RWPE2 (cell line): ENCODE measurements around the gene KDM3A.

Experiments
- ATAC-seq: fragments of 200-7000 bp; cut with Tn5 transposase; 3 replicates; pipeline ENCODE4 v1.9.1; 2021; ENCODE audit warnings: low read depth
- DNase-seq: peaks from one replicate; pipeline ENCODE4 v3.0.0-alpha.2; 2020; ENCODE audit warnings: low spot score
- H3K27ac ChIP-seq: fragments of 450-650 bp; 2 replicates; pipeline ENCODE4 v1.5.1; 2017; ENCODE audit warnings: mild to moderate bottlenecking; ENCODE audit not compliant: poor library complexity, severe bottlenecking
- H3K27me3 ChIP-seq: fragments of 250-450 bp; sonication (Bioruptor Pico); 2 replicates; pipeline ENCODE4 v1.5.1; 2021; ENCODE audit warnings: mild to moderate bottlenecking, moderate library complexity; ENCODE audit not compliant: insufficient read depth, poor library complexity, severe bottlenecking
- H3K36me3 ChIP-seq: fragments of 250-450 bp; sonication (Bioruptor Pico); 2 replicates; pipeline ENCODE4 v1.5.1; 2020; ENCODE audit warnings: low read depth, mild to moderate bottlenecking, moderate library complexity
- H3K4me1 ChIP-seq: fragments of 250-450 bp; sonication (Bioruptor Pico); 2 replicates; pipeline ENCODE4 v1.5.1; 2021; ENCODE audit warnings: mild to moderate bottlenecking, moderate library complexity; ENCODE audit not compliant: insufficient read depth, poor library complexity, severe bottlenecking
- H3K4me3 ChIP-seq: fragments of 250-450 bp; sonication (Bioruptor Pico); 2 replicates; pipeline ENCODE4 v1.5.1; 2021; ENCODE audit warnings: mild to moderate bottlenecking, moderate library complexity; ENCODE audit not compliant: severe bottlenecking
- H3K9me3 ChIP-seq: fragments of 250-450 bp; sonication (Bioruptor Pico); 2 replicates; pipeline ENCODE4 v1.5.1; 2021; ENCODE audit warnings: mild to moderate bottlenecking, moderate library complexity; ENCODE audit not compliant: severe bottlenecking
- TF ChIP-seq, protein P1 (sequence below): fragments of 450-650 bp; IDR thresholded peaks from one replicate; pipeline ENCODE4 v1.5.1; 2017; ENCODE audit warnings: mild to moderate bottlenecking, moderate library complexity; ENCODE audit not compliant: poor library complexity, severe bottlenecking

KDM3A gene

DNA sequence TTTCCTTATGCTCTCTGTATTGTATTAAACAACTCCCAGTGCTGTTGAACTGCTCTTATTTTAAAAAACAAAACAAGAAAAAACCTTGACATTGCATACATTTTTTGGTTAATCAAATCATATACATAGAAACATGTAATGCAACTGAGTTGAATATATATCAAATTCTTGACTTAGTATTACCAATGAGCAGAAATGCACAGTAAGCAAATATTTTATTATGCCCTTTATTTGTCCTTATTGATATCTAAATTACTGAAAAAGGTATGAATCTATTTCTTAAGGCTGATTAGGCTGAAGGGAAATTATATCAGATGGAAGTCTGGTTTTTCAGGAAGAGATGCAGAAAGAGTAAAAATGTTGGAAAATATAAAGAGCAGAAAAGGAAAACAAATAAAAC, 6.9 kb upstream of the KDM3A start:
- H3K9me3 ChIP-seq = peaks cover 5% of the 10 kb centered on the region
- DNase-seq (no peak), ATAC-seq (no peak)
- H3K4me3 ChIP-seq = no peak overlapping the region
- peaks cover 4% of the 10 kb centered on the region for H3K4me1 ChIP-seq
- TF ChIP-seq, protein P1, sequence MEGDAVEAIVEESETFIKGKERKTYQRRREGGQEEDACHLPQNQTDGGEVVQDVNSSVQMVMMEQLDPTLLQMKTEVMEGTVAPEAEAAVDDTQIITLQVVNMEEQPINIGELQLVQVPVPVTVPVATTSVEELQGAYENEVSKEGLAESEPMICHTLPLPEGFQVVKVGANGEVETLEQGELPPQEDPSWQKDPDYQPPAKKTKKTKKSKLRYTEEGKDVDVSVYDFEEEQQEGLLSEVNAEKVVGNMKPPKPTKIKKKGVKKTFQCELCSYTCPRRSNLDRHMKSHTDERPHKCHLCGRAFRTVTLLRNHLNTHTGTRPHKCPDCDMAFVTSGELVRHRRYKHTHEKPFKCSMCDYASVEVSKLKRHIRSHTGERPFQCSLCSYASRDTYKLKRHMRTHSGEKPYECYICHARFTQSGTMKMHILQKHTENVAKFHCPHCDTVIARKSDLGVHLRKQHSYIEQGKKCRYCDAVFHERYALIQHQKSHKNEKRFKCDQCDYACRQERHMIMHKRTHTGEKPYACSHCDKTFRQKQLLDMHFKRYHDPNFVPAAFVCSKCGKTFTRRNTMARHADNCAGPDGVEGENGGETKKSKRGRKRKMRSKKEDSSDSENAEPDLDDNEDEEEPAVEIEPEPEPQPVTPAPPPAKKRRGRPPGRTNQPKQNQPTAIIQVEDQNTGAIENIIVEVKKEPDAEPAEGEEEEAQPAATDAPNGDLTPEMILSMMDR = no peak
- H3K27me3 ChIP-seq = no peaks in the 10 kb centered on the region
- H3K27ac ChIP-seq = no peak overlapping the region
- H3K36me3 ChIP-seq = no peaks in the 10 kb centered on the region

DNA sequence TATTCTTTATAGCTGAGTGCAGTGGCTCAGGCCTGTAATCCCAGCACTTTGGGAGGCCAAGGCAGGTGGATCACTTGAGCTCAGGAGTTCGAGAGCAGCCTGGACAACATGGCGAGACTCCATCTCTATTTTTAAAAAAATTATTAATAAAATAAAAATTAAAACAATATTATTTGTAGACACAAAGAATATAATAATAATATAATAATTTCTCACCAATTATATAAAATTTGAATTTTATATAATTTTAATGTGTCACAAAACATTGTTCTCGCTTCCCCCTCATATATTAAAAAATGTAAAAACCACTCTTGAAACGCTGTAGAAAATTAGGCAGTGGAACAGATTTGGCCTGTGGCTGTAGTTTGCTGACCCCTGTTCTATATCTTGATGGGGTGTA, 5.6 kb upstream of the KDM3A start:
- DNase-seq (no peak), ATAC-seq (no peak)
- no peak overlapping the region for H3K4me3 ChIP-seq
- H3K27me3 ChIP-seq = no peaks in the 10 kb centered on the region
- TF ChIP-seq, protein P1 = no peak
- H3K27ac ChIP-seq = no peak overlapping the region
- no peaks in the 10 kb centered on the region for H3K36me3 ChIP-seq
- H3K9me3 ChIP-seq = peaks cover 13% of the 10 kb centered on the region
- peaks cover 4% of the 10 kb centered on the region for H3K4me1 ChIP-seq

DNA sequence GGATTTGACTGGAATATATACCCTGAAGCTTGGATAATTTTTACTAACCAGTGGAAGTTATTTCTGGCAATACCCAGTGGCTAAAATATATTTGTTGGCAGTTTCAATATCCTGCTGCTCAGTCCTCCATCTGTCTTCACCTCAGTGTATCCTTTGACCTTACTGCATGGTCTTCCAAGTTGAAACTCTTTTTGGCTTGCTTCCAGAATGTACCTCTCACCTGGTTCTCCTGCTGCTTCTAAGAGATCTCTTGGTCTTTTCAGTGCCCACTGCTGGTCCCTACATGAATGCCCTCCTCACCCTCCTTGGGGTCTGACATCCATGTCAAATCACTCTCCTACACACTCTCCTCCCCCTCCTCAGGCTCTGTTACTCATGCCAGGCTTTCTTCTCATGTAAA, 4.8 kb upstream of the KDM3A start:
- no peaks in the 10 kb centered on the region for H3K36me3 ChIP-seq
- no peaks in the 10 kb centered on the region for H3K27me3 ChIP-seq
- no peak for DNase-seq
- peaks cover 13% of the 10 kb centered on the region for H3K9me3 ChIP-seq
- no peak overlapping the region for H3K4me3 ChIP-seq
- ATAC-seq = no peak
- TF ChIP-seq, protein P1 = no peak
- H3K27ac ChIP-seq = no peak overlapping the region
- H3K4me1 ChIP-seq = peaks cover 4% of the 10 kb centered on the region

DNA sequence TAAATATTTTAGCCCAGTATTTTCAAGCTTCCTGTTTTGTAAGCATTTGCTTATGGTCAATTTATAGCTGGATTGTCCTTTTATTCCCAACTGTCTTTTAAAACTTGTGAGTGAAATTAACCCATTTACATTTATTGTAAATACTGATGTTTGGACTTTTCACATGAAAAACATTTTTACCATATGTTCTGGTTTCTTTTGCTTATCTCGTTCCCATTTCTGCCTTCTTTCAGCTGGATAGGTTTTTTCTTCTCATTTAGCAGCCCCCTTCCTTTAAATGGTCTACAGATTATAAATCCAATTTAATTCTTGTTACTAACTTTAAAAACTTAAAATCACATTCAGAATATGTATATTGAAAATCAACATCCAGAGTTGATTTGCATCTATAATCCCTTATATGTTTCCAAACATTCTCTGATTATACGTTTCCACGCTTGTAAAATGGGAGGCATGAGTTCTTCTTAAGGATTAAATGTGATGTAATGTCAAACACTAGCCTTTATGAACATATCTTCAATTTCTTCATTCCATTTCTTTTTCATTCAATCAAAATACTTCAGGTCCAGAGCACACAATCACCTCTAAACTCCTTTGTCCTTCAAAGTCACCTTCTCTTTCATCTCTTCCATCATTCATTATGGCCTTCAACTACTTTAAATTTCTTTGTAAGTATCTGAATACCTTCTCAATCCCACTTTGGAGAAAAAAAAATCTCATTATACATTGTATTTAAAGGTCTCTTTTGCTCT, 1.1 kb upstream of the KDM3A start:
- TF ChIP-seq, protein P1 = no peak
- DNase-seq (no peak), ATAC-seq (no peak)
- Histone ChIP-seq H3K4me1 (peaks cover 4% of the 10 kb centered on the region), H3K36me3 (peaks cover 18% of the 10 kb centered on the region), H3K9me3 (peaks cover 13% of the 10 kb centered on the region), H3K4me3 (no peak overlapping the region), H3K27ac (peak overlapping the region; percentile 82), H3K27me3 (no peaks in the 10 kb centered on the region)

DNA sequence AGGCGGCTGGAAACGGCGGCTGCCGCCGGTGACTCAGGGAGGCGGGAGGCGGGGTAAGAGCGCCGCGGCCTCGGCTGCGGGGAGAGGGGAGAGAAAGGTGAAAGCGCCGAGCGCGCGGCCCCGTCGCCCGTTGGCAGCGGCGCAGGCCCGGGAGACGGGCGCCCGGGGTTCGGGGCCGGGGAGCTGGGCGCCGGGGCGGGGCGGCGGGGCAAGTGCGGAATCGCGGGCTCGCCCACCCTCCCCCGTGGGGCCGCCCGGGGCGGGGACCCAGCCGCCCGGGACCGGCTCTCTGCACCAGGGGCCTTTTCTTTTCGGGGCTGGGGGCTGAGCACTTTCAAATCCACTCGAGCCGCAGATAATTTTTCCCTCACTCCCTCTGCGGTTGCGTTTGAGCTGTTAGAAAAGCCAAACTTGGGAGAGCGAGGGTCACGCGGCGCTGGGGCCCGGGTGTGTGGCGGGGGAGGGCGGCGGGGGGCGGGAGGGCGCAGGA, 266 bp downstream of the KDM3A start:
- Histone ChIP-seq H3K4me3 (peak overlapping the region; percentile 73), H3K36me3 (peaks cover 27% of the 10 kb centered on the region), H3K27ac (peak overlapping the region; percentile 82), H3K27me3 (no peaks in the 10 kb centered on the region), H3K9me3 (peaks cover 13% of the 10 kb centered on the region), H3K4me1 (peaks cover 14% of the 10 kb centered on the region)
- DNase-seq (no peak), ATAC-seq (no peak)
- TF ChIP-seq, protein P1 = no peak
